HG03060 (cell line): ENCODE results near the gene NOXRED1.

Experiments used
- ATAC-seq: cut with Tn5 transposase; IDR thresholded peaks from one replicate; pipeline ENCODE4 v1.9.1; 2021; ENCODE audit warnings: low read depth, moderate number of reproducible peaks; ENCODE audit not compliant: unreplicated experiment

The NOXRED1 gene

DNA sequence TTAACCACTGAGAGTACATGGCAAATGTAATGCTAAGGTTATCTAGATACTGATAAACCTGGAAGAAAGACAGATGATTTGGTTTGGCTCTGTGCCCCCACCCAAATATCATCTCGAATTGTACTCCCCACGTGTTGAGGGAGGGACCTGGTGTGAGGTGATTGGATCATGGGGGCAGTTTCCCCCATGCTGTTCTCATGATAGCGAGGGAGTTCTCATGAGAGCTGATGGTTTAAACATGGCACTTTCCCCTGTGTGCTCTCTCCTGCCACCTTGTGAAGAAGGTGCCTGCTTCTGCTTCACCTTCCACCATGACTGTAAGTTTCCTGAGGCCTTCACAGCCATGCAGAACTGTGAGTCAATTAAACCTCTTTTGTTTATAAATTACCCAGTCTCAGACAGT, 14.2 kb downstream of the NOXRED1 start:
- no peak for ATAC-seq

DNA sequence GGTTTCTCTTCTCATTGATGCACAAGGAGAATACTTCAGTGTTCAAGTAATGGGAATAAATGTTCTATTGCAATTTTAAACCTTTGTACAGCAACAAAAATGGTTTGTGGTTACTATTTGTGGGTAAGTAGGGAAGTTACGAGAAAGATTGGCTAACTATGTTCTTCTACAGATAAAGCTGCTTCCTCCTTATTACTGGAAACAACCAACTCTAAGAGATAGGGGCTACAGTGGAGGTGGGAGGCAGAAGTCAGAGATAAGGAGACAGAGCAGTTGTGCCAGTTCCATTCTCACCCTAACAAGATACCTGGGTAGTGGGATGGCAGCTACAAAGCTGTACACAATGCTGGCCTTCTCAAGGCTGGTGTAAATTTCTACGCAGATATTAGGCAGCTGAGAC, 16.2 kb downstream of the NOXRED1 start:
- ATAC-seq = no peak

DNA sequence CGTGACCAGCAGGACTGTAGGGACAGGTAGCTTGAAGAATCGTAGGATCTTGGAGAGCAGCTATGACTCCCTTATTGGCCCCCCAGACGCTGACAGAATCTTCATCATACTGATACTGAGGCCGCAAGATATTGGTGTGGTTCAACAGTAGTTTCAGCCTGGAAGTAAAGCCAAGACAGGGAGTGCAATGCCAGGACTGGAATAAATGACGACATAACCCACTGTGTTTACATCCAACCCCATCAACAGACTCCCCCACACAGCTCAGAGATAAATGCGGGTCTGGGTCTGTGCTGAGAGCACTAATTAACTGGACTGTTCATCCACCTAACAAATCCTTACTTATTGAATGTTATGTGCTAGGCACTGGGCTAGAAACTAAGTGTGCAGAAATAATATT, 16.6 kb downstream of the NOXRED1 start:
- no peak for ATAC-seq

DNA sequence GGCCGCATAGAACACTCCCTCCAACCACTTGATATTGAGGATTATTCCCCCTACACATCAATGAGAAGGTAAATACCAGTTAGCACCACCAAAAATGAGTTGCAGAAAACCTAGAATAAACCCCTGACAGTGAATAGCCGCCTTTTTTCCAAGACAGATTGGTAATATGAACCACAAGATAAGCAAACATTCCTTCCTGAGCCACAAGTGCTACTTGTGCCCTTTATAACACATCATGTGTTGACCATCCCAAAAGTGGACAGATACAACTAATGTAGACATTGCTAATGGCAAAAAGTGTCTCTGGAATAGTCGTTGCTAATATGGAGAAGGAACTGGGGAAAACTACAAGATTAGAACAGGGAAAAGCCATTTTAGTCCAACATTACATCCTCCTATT, 17.2 kb downstream of the NOXRED1 start:
- no peak for ATAC-seq

DNA sequence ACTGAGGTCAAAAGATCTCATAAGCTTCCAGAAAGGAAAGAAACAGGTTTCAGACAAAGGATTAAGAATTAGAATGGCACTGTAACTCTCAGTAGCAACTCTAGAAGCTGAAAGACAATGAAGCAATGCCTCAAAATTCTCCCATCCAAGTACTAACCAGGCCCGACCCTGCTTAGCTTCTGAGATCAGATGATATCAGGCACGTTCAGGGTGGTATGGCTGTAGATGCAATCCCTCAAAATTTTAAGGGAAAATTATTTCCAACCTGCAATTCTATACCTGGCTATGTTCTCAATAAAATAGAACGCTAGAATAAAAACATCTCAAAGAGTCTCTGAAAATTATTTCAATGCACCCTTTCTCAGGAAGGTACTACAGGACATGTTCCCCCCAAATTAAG, 19.6 kb downstream of the NOXRED1 start:
- no peak for ATAC-seq

DNA sequence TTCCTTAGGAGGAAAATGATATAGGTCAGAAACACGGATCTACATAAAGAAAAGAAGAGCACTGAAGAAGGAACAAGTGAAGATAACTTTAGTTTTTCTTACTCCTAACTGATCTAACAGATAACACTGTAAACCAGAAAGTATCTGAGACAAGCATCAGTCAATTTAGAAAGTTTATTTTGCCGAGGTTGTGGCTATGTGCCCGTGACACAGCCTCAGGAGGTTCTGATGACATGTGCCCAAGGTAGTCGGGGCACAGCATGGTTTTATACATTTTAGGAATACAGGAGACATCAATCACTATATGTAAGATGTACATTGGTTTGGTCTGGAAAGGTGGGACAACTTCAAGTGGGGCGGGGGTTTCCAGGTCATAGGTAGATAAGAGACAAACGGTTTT, 23.1 kb downstream of the NOXRED1 start:
- no peak for ATAC-seq

DNA sequence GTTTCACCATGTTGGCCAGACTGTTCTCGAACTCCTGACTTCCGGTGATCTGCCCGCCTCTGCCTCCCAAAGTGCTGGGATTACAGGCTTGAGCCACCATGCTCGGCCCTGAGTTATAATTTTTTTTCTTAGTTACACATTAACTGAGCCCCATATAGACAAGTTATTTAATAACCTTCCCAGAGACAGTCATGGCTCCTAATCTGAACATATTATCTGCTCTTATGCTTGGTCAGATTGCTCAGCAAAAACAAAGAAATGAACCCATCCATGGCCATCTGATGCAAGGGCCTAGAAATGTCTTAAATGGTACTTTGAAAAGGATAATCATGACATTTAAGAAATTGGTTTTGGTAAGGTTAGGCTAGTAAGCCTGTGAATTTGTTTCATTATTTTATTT, 33.1 kb downstream of the NOXRED1 start:
- no peak for ATAC-seq

DNA sequence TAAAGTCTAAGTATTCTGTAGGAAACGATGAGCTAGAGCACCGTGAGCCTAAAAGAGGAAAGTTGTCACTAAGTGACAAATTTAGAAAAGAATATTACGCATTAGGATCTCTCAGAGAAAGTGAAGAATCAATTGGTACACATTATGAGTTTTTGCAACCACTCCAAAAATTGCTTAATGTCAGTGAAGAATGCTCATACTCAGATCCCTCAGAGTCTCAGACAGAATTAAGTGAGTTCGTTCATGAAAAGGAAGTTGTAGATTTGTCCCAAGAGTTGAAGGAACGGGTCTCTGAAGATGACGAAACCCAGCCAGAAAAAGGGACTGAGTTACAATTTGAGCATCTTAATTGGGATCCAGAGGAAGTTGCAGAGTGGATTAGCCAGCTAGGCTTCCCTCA, 44.6 kb downstream of the NOXRED1 start:
- ATAC-seq = no peak

DNA sequence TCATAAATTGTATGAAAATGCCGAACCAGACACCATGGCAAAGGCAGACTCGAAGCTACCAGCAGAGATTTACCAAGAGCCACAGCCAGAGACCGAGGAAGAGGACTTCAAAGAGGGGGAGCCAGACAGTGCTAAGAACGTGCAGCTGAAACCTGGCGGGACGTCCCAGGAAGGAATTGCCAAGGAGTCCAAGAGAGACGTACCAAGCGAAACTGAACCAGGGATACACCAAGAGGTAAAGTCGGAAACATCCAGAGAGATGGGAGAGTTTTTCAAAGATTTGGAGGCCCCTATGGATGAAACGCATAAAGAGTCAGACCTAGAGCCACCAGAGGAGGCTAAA, 45.9 kb downstream of the NOXRED1 start:
- ATAC-seq = no peak

DNA sequence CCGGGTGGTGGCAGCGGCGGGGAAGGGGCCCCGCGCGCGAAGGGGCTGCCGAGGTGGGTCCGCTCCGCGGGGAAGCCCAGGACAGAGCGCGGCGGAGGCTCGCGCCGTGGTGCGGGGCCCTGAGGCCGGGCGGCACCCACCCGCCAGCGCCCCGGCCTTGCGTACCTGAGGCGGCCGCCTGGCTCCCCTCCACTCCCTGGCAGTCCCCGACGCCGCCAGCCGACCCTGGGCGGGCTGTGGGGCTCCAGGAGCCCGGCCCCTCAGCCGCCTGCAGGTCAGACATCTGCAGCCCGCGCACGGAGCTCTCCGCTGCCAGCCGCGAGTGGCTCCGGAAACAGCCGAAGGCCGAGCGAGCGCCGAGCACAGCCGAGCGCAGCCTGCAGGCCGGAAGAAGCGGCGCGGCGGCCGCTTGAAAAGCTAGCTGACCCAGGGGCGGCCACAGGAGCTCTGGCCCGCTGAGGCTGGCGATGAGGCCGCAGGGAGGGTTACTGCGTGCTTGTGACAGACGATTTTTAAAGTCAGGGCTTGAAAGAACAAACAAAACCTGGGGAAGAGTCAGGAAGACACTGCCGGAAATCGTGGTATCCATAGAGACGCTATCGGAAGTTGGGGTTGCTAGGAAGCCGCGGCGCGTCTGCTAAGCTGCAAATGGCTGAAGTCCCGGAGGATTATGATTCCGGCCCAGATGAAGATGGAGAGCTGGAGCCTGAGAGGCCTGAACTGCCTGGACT, 46.4 kb downstream of the NOXRED1 start, which contains the start of the genes SAMD15 and TMED8:
SAMD15 (plus strand) TSS at position 609 of the 731 bp plus-strand sequence; CDS start at position 649, 40 bp downstream.
TMED8 (minus strand) TSS at position 324 of the 731 bp plus-strand sequence; CDS start at position 283, 41 bp downstream.
- peak; percentile 46 for ATAC-seq

DNA sequence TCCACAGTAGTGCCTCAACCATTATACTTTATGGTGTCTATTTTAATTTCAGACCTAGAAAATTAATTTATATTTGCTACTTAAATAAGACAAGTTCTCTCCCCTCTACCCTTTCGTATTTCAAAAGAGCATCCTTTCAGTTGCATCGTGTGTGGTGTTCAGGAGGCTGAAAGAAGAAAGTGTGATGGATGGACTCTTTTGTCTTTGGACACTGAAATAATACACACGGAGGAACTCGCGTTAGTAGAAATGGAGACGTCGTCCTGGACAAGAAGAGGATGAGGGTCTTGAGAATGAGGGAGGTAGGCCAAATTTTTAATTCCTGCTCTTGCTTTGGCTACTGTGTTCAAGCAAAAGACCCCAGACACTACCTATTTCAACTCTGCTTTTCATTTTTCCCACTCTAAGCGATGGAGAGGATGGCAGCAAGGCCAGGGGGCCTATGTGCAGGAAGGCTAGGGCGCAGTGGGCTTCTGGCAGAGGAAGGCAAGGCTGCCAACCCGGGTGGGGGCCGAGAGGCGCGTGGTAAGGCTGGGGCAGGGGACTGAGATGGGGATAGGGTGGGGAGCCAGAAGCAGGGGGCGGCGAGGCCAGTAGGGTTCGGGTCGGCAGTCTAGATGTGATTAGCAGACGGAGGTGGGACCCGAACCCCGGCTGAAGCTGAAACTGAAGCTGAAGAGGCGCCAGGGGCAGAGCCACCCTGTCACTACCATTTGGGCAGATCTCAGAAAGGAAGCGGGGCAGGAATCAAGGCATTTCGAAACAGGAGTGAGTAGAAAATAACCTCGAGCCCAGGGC, 47.2 kb downstream of the NOXRED1 start:
- no peak for ATAC-seq

DNA sequence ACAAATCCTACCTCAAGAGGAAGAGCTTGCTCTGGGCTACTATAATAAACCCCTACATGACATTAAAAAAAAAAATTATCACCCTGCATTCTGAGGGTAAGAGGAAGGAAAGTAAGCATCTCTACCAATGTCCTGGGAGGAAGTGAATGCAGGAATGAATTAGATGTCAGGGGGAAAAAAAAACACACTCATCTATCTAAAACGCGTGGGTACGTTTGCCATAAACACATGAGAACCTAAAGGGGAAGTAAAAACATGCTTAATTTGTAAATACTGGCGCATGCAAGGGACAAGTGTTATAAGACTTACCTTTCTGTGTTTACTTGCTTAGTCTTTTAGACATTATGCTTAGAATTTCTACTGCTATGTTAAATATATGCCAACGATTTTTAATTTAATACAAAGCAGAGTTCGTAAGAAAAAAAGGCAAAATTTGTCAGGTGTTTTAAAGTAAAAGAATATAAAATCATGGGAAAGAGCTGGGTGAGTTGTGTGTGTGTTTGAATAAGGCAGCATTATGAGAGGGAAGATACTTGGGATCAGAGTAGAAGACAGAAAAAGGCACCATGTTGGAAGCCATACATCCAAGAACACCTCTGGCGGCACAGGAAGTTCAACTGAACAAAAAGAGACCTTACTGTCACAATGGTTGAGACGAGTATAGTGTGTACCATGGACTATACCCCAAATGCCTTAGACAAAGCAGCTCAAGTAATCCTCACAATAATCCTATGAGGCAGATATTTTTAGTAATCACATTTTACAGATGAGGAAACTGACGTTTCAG, 48.0 kb downstream of the NOXRED1 start:
- ATAC-seq = no peak

DNA sequence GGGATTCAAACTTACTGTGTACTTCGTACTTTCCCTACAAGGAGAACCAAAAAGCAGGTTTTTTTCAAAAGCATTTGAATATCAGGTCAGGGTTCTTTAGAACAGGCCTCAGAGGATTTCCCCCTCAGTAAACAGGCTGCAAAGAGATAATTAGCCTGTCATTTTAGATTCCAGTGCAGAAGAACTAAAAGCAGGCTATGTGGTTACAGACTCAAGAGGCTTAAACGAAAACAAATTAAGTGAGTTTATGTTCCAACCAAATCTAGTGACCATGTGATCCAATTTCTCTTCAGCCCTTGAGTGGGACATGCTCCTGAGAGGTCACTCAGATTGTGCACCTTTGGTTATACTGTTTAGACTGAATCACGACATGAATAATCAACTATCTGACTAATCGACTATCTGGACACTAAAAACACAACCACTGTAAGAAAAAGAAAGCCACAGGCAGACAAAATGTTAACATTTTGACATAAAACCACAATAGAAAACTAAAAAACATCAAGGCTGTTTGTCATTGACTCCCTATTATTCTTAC, 51.0 kb downstream of the NOXRED1 start:
- ATAC-seq = no peak

DNA sequence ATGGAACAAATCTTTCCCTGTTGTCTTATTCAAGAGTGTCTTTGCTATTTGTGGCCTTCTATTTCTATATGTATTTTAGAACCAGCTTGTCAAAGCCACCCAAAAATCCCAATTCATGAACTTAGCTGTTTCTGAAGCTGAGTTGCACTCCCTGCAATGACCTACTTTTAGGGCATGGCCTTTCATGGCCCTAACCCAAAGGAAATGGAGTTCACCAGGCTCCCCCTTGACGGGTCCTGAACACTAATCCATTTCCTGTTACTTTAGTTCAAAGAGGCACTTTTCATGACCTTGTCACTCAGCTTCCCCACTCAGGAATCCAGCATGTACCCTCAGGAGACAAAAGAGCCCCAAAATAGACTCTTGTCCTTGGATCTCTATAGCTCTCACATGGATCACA, 54.0 kb downstream of the NOXRED1 start:
- no peak for ATAC-seq

DNA sequence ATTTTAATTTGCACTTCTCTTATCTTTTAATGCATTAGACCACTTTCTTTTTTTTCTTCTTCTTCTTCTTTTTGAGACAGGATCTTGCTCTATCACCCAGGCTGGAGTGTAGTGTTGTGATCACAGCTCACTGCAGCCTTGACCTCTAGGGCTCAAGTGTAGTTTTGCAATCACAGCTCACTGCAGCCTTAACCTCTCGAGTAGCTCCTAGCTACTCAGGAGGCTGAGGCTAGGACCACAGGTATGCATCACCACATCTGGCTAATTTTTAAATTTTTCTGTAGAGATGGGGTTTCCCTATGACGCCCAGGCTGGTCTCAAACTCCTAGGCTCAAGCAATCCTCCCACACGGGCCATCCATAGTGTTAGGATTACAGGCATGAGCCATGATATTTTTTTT, 59.2 kb downstream of the NOXRED1 start:
- ATAC-seq = no peak

DNA sequence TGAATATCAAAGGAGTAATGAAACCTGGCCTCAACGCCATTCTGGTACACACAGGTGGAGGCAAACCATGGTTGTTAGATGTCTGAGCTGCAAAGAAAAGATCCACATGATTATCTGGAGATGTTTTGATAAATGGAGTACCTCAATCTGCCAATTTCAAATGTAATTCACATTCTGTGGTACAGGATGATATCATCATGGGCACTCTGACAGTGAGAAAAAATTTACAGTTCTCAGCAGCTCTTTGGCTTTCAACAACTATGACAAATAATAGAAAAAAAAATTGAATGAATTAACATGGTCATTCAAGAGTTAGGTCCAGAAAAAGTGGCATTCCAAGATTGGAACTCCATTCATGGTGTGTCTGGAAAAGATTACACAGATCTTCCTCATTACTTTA, 63.7 kb downstream of the NOXRED1 start:
- ATAC-seq = no peak

DNA sequence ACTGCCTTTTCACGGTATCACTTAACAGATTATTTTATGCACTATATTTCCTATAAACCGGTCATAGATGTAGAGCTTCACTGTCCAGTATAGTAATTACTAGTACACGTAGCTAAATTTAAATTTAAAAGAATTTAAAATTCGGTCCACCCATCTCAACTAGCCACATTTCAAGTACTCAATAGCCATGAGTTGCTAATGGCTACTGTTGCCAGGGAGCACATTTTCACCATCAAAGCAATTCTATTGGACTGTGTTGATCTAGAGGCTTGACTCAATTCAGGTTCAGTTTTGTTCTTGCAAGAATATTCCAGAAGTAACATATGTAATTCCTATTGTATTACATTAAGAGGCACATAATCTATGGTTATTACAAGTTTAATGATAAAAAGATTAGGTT, 66.4 kb downstream of the NOXRED1 start:
- ATAC-seq = no peak

DNA sequence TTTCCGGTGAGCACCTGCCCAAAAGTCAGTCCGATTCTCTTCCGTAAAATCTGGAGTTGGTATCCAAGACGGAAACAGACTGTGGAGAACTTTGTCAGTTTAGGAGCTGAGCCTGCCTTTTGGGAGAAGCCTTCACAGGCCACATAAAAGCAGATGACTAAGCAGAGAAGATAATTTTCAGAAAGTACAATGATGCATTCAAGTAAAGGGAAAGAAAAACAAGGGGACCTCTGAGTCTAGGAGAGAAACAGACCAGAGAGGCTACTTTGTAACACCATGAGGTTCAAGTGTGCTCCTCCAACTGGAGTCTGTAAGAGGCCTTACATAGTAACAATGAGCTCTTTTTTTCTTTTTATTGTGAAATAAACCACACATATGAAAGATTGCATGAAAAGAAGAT, 67.5 kb downstream of the NOXRED1 start:
- no peak for ATAC-seq

DNA sequence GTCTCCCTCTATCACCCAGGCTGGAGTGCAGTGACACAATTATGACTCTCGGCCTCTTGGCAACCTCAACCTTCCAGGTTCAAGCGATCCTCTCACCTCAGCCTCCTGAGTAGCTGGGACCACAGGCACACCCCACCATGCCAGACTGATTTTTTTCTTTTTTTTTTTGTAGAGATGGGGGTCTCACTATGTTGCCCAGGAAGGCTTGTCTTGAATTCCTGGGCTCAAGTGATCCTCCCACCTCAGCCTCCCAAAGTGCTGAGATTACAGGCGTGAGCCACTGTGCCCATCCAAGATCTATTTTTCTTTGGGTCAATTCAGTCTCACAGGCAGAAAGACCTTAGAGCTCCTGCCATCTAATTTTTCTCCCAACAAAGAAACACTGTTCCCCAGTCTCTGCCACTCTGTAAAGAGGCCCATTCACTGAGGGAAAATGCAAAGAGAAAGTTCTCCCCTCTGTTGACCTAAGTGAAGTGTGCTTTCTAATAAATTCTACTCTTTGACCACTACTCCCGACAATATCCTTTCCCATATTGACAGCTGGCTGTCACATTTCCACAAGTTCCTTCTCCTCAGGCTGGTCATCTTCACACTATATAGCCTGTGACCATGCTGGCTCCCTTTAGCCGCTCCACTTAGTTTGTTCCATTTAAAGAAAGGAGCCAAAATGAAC, 69.7 kb downstream of the NOXRED1 start:
- ATAC-seq = no peak

DNA sequence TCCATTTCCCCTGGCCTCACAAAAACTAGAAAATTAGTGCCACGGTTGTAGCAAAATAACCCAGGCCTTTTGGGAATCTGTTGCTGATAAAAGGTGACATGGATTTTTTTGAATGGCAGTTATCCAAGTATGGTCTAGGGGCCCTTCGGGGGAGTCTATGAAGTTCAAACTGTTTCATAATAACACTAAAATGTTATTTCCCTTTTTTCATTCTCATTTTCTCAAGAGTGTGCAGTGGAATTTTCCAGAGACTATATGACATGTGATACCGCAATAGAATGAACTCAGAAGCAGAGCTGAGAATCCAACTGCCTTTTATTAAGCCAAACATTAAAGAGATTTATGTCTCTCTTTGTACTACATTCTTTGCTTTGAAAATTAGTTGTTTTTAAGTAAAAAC, 75.6 kb downstream of the NOXRED1 start:
- no peak for ATAC-seq
